Ectodermal cell (in vitro differentiated cells): ENCODE results near the gene DGKD.
"Not testable (repeated sequence)": the region's sequence is repeated elsewhere in the genome, so short reads cannot be mapped to it uniquely, and the experiment has no call there.

Experiments
- H3K27ac ChIP-seq: 2 replicates; pipeline ENCODE4 v1.7.0; 2013; ENCODE audit warnings: mild to moderate bottlenecking, low read depth, low read length; ENCODE audit not compliant: insufficient read depth, poor library complexity, severe bottlenecking
- H3K27me3 ChIP-seq: 2 replicates; pipeline ENCODE4 v1.7.0; 2013; ENCODE audit warnings: mild to moderate bottlenecking, low read length; ENCODE audit not compliant: insufficient read depth, control insufficient read depth, poor library complexity, severe bottlenecking
- H3K36me3 ChIP-seq: one replicate; pipeline ENCODE4 v1.7.0; 2013; ENCODE audit warnings: low read length; ENCODE audit not compliant: control insufficient read depth, insufficient read depth
- H3K4me1 ChIP-seq: one replicate; pipeline ENCODE4 v1.7.0; 2013; ENCODE audit warnings: low read length; ENCODE audit not compliant: control insufficient read depth, insufficient read depth
- H3K4me3 ChIP-seq: 2 replicates; pipeline ENCODE4 v1.7.0; 2013; ENCODE audit warnings: low read depth, low read length, control low read depth; ENCODE audit not compliant: insufficient read depth
- H3K9me3 ChIP-seq: 2 replicates; pipeline ENCODE4 v1.7.0; 2013; ENCODE audit warnings: mild to moderate bottlenecking, low read length, moderate library complexity; ENCODE audit not compliant: control insufficient read depth
- WGBS, 2 experiments: methylation state at CpG; one replicate each; pipeline ENCODE4 v1.1.7; 2013; ENCODE audit warnings: missing lambda C conversion rate in 2 of 2; 5-methylcytosine and 5-hydroxymethylcytosine counted together

The DGKD gene

GRCh38 chr2:233321166-233321565, 33.1 kb upstream of the DGKD start:
- peaks cover 77% of the 10 kb centered on the region for H3K27me3 ChIP-seq
- H3K4me1 ChIP-seq: no peaks in the 10 kb centered on the region
- H3K9me3 ChIP-seq: no peaks in the 10 kb centered on the region
- H3K27ac ChIP-seq: no peak overlapping the region
- H3K36me3 ChIP-seq: no peaks in the 10 kb centered on the region
- WGBS, 2 experiments: 89% methylated on average over 6 of the region's 6 CpGs
- no peak overlapping the region for H3K4me3 ChIP-seq

- Histone ChIP-seq H3K4me3 (no peak overlapping the region), H3K36me3 (no peaks in the 10 kb centered on the region), H3K27ac (no peak overlapping the region), H3K9me3 (no peaks in the 10 kb centered on the region), H3K4me1 (no peaks in the 10 kb centered on the region), H3K27me3 (peaks cover 99% of the 10 kb centered on the region)
- 90 to 95% methylated on average over 8 of the region's 8 CpGs for WGBS, 2 experiments
Observed at GRCh38 chr2:233323851-233324250, 30.4 kb upstream of the DGKD start.

DNA sequence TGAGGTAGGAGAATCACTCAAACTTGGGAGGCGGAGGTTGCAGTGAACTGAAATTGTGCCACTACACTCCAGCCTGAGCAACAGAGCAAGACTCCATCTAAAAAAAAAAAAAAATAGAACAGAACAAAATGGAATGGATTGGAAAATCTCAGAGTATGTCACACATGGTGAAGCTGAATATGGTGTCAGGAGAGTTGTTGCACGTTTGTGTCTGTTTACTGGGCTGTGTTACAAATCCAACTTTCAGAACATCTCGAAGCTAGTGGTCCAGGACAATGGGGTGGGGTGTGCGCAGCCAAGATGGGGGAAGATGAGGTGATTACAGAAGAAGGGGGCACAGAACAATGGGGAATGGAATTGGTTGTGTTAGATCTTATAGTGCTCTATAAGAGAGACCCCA, 29.0 kb upstream of the DGKD start:
- H3K4me3 ChIP-seq: no peak overlapping the region
- 82 to 83% methylated on average over 4 of the region's 4 CpGs for WGBS, 2 experiments
- H3K27me3 ChIP-seq: peaks cover 99% of the 10 kb centered on the region
- peaks cover 8% of the 10 kb centered on the region for H3K4me1 ChIP-seq
- H3K36me3 ChIP-seq: no peaks in the 10 kb centered on the region
- H3K9me3 ChIP-seq: no peaks in the 10 kb centered on the region
- H3K27ac ChIP-seq: no peak overlapping the region

DNA sequence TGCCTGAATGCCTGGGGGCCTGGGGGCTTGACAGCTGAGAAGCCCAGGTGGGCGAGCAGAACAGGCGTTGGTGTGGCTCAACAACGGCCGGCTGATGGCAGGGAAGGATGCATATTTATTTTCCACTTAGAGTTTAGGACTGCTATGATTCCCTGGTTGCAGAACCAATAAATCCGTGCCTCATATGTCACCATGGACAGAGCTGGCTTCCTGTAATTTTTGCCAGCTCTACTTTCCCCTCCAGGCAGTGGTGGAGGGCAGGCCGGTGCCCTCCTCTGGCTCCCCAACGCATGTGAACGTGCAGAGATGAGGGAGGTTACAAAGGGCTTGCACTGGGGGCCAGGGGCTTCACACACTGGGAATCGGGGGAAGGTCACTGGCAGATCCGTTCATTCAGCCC, 28.5 kb upstream of the DGKD start:
- Histone ChIP-seq H3K27me3 (peaks cover 99% of the 10 kb centered on the region), H3K9me3 (no peaks in the 10 kb centered on the region), H3K4me3 (no peak overlapping the region), H3K27ac (no peak overlapping the region), H3K4me1 (peaks cover 8% of the 10 kb centered on the region), H3K36me3 (no peaks in the 10 kb centered on the region)
- 78 to 81% methylated on average over 10 of the region's 10 CpGs for WGBS, 2 experiments

- H3K4me3 ChIP-seq: no peak overlapping the region
- WGBS, 2 experiments: 89 to 92% methylated on average over 8 of the region's 8 CpGs
- H3K27ac ChIP-seq: no peak overlapping the region
- H3K36me3 ChIP-seq: no peaks in the 10 kb centered on the region
- H3K27me3 ChIP-seq: peaks cover 99% of the 10 kb centered on the region
- no peaks in the 10 kb centered on the region for H3K9me3 ChIP-seq
- peaks cover 8% of the 10 kb centered on the region for H3K4me1 ChIP-seq
Observed at GRCh38 chr2:233326500-233326899, 27.8 kb upstream of the DGKD start.

DNA sequence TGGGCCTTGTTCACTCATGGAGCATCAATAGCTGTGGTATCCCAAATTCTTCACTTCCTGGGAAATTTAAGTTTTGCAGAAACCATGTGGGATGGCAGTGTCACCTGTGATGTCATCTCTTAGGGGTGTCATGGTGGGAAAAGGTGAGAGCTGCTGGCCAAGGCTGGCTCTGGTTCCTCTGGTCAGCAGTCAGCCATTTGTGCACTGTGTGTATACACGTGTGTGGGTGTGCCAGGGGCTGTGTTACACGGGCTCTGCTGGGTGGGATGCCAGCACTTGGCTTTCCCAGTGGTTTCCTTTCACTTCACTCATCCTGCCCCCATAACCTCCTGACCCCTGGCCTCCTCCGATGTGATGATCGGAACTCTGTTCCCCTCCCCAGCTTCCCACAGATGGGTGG, 25.4 kb upstream of the DGKD start:
- H3K27me3 ChIP-seq: peaks cover 100% of the 10 kb centered on the region
- 74 to 86% methylated on average over 4 of the region's 4 CpGs for WGBS, 2 experiments
- H3K27ac ChIP-seq: no peak overlapping the region
- no peak overlapping the region for H3K4me3 ChIP-seq
- no peaks in the 10 kb centered on the region for H3K9me3 ChIP-seq
- no peaks in the 10 kb centered on the region for H3K36me3 ChIP-seq
- H3K4me1 ChIP-seq: peaks cover 8% of the 10 kb centered on the region

DNA sequence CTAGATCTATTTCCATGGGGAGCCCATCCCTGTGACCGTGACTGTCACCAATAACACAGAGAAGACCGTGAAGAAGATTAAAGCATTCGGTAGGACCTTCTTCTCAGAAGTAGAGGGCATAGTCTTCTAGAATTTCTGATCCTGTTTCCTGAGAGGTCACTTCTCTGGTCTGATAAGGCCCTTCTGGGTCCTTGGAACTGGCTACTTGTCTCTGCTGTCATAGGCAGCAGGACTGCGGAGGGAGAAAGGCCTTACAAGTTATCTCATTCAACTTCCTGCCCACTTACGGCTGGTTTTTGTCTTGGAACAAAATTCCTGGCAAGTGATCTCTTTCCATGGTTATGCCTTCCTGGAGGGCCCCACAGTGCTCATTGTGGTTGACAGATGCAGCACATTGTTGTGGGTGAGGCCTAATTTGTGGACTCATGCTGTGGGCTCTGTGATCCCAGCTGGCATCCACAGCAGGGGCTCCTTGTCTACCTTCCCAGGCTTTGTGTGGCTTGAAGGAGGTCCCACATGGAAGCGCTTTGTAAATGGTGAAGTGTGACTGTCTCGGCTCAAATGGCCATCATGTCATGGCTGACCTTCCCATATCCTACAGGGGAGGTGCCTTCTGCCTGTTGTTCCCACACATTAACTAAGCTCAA, 24.7 kb upstream of the DGKD start:
- Histone ChIP-seq H3K27me3 (peaks cover 100% of the 10 kb centered on the region), H3K27ac (no peak overlapping the region)
- 28 to 29% methylated on average over 7 of the region's 7 CpGs for WGBS, 2 experiments

GRCh38 chr2:233331536-233331935, 22.8 kb upstream of the DGKD start:
- 91 to 94% methylated on average over 15 of the region's 15 CpGs for WGBS, 2 experiments
- Histone ChIP-seq H3K4me1 (peaks cover 8% of the 10 kb centered on the region), H3K9me3 (no peaks in the 10 kb centered on the region), H3K36me3 (no peaks in the 10 kb centered on the region), H3K27me3 (peaks cover 100% of the 10 kb centered on the region), H3K4me3 (no peak overlapping the region), H3K27ac (no peak overlapping the region)

More for the DNA sequence above, 24.7 kb upstream of the DGKD start:
- Histone ChIP-seq H3K4me3 (no peak overlapping the region), H3K36me3 (no peaks in the 10 kb centered on the region), H3K4me1 (peaks cover 8% of the 10 kb centered on the region), H3K9me3 (no peaks in the 10 kb centered on the region)

DNA sequence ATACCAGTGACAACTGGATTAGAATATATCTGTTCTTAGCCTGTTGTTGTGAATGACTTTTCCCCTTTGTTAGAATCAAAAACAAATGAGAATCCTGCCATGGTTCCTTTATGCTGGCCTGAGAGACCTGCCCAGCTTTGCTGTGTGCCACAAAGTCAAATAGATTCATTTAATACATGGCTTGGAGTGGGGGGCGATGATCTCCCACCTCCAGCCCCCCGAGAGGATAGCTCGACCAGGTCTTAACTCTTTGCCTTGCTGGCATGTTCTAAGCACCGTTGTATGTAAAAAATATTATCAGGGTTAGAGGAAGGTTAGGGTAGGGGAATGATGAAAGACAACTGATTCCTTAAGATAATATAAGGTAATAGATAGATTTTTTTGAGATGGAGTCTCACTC, 22.2 kb upstream of the DGKD start:
- Histone ChIP-seq H3K27me3 (peaks cover 100% of the 10 kb centered on the region), H3K27ac (no peak overlapping the region), H3K36me3 (no peaks in the 10 kb centered on the region), H3K9me3 (no peaks in the 10 kb centered on the region), H3K4me1 (peaks cover 8% of the 10 kb centered on the region), H3K4me3 (no peak overlapping the region)
- WGBS, 2 experiments: 89 to 92% methylated on average over 4 of the region's 4 CpGs

- no peak overlapping the region for H3K27ac ChIP-seq
- peaks cover 98% of the 10 kb centered on the region for H3K27me3 ChIP-seq
- no peaks in the 10 kb centered on the region for H3K9me3 ChIP-seq
- no peaks in the 10 kb centered on the region for H3K4me1 ChIP-seq
- 94 to 96% methylated on average over 11 of the region's 11 CpGs for WGBS, 2 experiments
- H3K4me3 ChIP-seq: no peak overlapping the region
- no peaks in the 10 kb centered on the region for H3K36me3 ChIP-seq
Observed at GRCh38 chr2:233334915-233335314, 19.4 kb upstream of the DGKD start.

GRCh38 chr2:233336091-233336490, 18.2 kb upstream of the DGKD start:
- not testable (repeated sequence) for H3K27ac ChIP-seq, H3K9me3 ChIP-seq, H3K4me1 ChIP-seq, H3K4me3 ChIP-seq, H3K36me3 ChIP-seq
- WGBS, 2 experiments: 93 to 95% methylated on average over 13 of the region's 13 CpGs
- peaks cover 86% of the 10 kb centered on the region for H3K27me3 ChIP-seq
